Measurements from ENCODE around the gene EYA2.

GRCh38 chr20:46905364-46906125, 10.9 kb downstream of the EYA2 start:
- TF ChIP-seq CTCF (IDR thresholded peaks at IDR 0.05 in 4 of 5, conservative IDR thresholded peaks at IDR 0.05 in 1 of 5) = no peak
- TF ChIP-seq POLR2A (IDR thresholded peaks at IDR 0.05) = no peak
